ENCODE results near the gene ASIC3.

- TF ChIP-seq CTCF (conservative IDR thresholded peaks at IDR 0.05; ENCODE audit: low read length) (no peak), EZH2phosphoT487 (IDR thresholded peaks at IDR 0.05; ENCODE audit: borderline replicate concordance) (no peak)
These were observed 17.2 kb downstream of the ASIC3 start for GRCh38 chr7:151065516-151065915.
